Body of pancreas (tissue), 4 donors: Measurements from ENCODE around the gene SPTA1. TPM values are rescaled to one million over a fixed set of nuclear protein-coding genes. Genes with fewer than 3 reads are reported as not detected.

Experiments used
- ATAC-seq: fragments of 150-250 bp; one replicate; pipeline ENCODE4 v1.9.1; 2016
- DNase-seq, 4 donors: peaks; one replicate each; pipeline ENCODE4 v3.0.0-alpha.2; 2019
- H3K27ac ChIP-seq, 4 donors: fragments of 200-600 bp; sonication (generic); 1 replicate in 3 of 4; 2 replicates in 1 of 4; pipeline versions ENCODE4 v1.5.1 to v1.6.1; 2016 to 2019; ENCODE audit warnings: mild to moderate bottlenecking in 1 of 4, mixed read lengths in 1 of 4, moderate library complexity in 1 of 4
- H3K27me3 ChIP-seq, 2 donors: fragments of 200-600 bp; sonication (generic); one replicate each; pipeline ENCODE4 v1.6.0; 2016; ENCODE audit warnings: mild to moderate bottlenecking in 1 of 2
- H3K36me3 ChIP-seq, 2 donors: fragments of 200-600 bp; sonication (generic); replicated peaks in 1 of 2; 2 replicates each; pipeline ENCODE4 v1.5.1; 2016; ENCODE audit warnings: low read depth in 2 of 2; ENCODE audit not compliant: insufficient read depth in 1 of 2
- H3K4me1 ChIP-seq: fragments of 200-600 bp; sonication (generic); one replicate; pipeline ENCODE4 v1.6.0; 2016
- H3K4me3 ChIP-seq, 2 donors: fragments of 200-600 bp; sonication (generic); 1 replicate in 1 of 2; 2 replicates in 1 of 2; pipeline ENCODE4 v1.5.1; 2016 to 2019
- H3K9me3 ChIP-seq, 3 donors: fragments of 200-600 bp; sonication (generic); 1 replicate in 2 of 3; 2 replicates in 1 of 3; pipeline ENCODE4 v1.5.1; 2016
- POLR2A ChIP-seq, 3 donors: fragments of 450-650 bp; IDR thresholded peaks; one replicate each; pipeline ENCODE4 v1.6.1; 2016; ENCODE audit warnings: antibody characterized with exemption in 3 of 3, mild to moderate bottlenecking in 2 of 3
- WGBS, 2 donors: methylation state at CpG; one replicate each; pipeline ENCODE4 v1.1.5; 2017; 5-methylcytosine and 5-hydroxymethylcytosine counted together
- intact Hi-C: fragments of 100-400 bp; cut with DNase I; formaldehyde crosslinking; loops from one replicate; pipeline ENCODE4 v1.15.1; 2023
- total RNA-seq, 2 donors: library from RNA; depleted of rRNA; stranded (reverse); fragments of >200 nt; gene quantifications; one replicate each; pipeline ENCODE4 v1.1.0, GENCODE V29; 2016
- TF ChIP-seq, protein P1 (sequence below), 7 experiments: fragments of 450-650 bp in 4 of 7; fragments of 200-600 bp in 3 of 7; sonication (generic) in 3 of 7; IDR thresholded peaks; one replicate each; pipeline ENCODE4 v1.5.1; 2016 to 2019; ENCODE audit warnings: antibody characterized with exemption in 7 of 7

Gene SPTA1
- total RNA-seq, 2 donors from 2014 or later, result not detected

DNA sequence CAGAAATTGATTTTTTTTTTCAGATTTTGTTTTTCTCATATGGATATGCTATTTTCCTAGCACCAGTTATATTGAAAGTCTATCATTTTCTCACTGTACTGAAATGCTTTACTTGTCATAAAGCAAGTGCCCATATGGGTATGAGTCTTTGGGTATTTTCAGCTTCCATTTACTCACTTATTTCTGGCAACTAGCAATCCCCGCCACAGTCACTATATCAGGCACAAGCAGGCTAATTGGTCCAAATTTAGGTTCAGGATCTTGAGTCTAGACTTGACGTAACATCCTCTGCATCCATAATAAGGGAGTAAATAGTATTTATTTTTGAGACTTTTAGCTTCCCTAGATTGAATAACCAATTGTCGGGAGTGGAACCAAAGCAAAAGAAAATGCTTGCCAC is 109.0 kb downstream of the SPTA1 start:
- Histone ChIP-seq H3K9me3 (no peaks in the 10 kb centered on the region), H3K27me3 (no peaks in the 10 kb centered on the region), H3K36me3 (no peaks in the 10 kb centered on the region), H3K27ac (no peak overlapping the region), H3K4me3 (no peak overlapping the region), H3K4me1 (no peaks in the 10 kb centered on the region)
- no peak for ATAC-seq
- 77 to 78% methylated on average over 3 of the region's 3 CpGs for WGBS, 2 donors
- TF ChIP-seq POLR2A (IDR thresholded peaks at IDR 0.05), result no peak
- TF ChIP-seq, protein P1, sequence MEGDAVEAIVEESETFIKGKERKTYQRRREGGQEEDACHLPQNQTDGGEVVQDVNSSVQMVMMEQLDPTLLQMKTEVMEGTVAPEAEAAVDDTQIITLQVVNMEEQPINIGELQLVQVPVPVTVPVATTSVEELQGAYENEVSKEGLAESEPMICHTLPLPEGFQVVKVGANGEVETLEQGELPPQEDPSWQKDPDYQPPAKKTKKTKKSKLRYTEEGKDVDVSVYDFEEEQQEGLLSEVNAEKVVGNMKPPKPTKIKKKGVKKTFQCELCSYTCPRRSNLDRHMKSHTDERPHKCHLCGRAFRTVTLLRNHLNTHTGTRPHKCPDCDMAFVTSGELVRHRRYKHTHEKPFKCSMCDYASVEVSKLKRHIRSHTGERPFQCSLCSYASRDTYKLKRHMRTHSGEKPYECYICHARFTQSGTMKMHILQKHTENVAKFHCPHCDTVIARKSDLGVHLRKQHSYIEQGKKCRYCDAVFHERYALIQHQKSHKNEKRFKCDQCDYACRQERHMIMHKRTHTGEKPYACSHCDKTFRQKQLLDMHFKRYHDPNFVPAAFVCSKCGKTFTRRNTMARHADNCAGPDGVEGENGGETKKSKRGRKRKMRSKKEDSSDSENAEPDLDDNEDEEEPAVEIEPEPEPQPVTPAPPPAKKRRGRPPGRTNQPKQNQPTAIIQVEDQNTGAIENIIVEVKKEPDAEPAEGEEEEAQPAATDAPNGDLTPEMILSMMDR (IDR thresholded peaks at IDR 0.05), result no peak
- DNase-seq, result no peak
- intact Hi-C loops, result no loop called here

DNA sequence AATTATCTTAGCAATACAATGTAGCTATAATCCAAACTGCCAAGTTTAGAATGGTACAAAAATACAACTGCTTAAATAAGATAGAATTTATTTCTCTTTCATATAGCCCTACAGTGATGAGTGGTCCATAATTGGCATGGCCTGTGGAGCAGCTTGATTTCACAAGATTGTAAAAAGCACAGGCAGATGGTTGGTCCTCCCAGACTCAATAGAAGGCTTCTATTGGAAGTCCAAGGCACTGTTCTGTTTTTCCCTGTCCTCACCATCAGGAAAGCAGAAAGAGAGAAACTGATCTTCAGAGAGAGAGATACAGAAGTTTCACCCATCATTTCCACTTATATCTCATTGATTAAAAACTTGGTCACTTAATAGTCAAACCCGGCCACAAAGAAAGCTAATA is 114.3 kb downstream of the SPTA1 start:
- H3K27me3 ChIP-seq, result no peaks in the 10 kb centered on the region
- ATAC-seq (no peak), DNase-seq (no peak)
- no peaks in the 10 kb centered on the region for H3K9me3 ChIP-seq
- H3K36me3 ChIP-seq, result no peaks in the 10 kb centered on the region
- no peaks in the 10 kb centered on the region for H3K4me1 ChIP-seq
- TF ChIP-seq, protein P1 (IDR thresholded peaks at IDR 0.05), result no peak
- TF ChIP-seq POLR2A (IDR thresholded peaks at IDR 0.05), result no peak
- H3K27ac ChIP-seq, result no peak overlapping the region
- intact Hi-C loops, result no loop called here
- no peak overlapping the region for H3K4me3 ChIP-seq
- WGBS, 2 donors, result 43 to 53% methylated on average over 1 of the region's 1 CpG

DNA sequence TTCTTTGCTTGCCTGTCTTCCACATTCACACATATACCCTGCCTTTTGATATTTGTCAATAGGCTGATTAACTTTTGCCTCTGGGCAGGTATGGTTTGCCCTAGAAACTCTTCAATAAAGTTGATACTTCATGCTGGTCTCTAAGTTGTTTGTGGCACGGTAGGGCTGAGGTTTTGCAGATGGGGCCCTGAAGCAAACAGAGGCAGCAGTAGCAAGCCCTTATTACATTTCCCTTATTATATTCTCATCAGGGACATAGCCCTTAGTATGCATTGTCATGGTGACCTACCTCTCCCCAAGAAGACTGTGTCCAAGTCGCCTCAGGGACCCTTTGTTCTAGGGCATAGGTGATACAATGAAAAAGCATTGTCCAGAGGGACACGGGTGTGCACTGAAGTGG is 116.0 kb downstream of the SPTA1 start, which contains the start of gene OR6P1:
TSS of gene OR6P1 (minus strand) at position 101 of the 400 bp plus-strand sequence. CDS start 6,976 bp downstream, outside the sequence.
- DNase-seq (no peak), ATAC-seq (no peak)
- TF ChIP-seq, protein P1 (IDR thresholded peaks at IDR 0.05), result no peak
- no peak for TF ChIP-seq POLR2A (IDR thresholded peaks at IDR 0.05)
- intact Hi-C loops, result no loop called here
- WGBS, 2 donors, result 41 to 43% methylated on average over 3 of the region's 3 CpGs
- Histone ChIP-seq H3K27me3 (no peaks in the 10 kb centered on the region), H3K4me3 (no peak within 1 kb of the TSS), H3K4me1 (no peaks in the 10 kb centered on the region), H3K27ac (no peak within 1 kb of the TSS), H3K9me3 (no peaks in the 10 kb centered on the region), H3K36me3 (no peaks in the 10 kb centered on the region)

DNA sequence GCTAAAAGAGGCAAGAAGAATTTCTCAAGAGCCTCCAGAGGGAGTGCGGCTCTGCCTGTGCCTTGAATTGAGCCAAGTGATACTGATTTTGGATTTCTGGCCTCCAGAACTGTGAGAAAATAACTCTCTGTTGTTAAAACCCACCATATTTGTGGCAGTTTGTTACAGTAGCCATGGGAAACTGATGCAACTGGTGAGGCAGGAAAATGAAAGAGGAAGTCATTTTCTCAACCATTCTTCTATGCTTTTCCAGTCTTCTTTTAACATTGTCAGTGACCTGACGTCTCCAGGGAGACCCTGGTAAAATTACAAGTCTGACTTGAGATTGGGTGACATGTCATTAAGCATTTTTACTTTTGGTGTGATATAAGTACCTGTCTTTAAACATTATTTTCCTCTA is 121.9 kb downstream of the SPTA1 start:
- no peak for DNase-seq
- Histone ChIP-seq H3K9me3 (no peaks in the 10 kb centered on the region), H3K27me3 (no peaks in the 10 kb centered on the region), H3K36me3 (no peaks in the 10 kb centered on the region), H3K4me1 (no peaks in the 10 kb centered on the region), H3K27ac (no peak overlapping the region), H3K4me3 (no peak overlapping the region)
- 39 to 55% methylated on average over 2 of the region's 2 CpGs for WGBS, 2 donors
- no peak for TF ChIP-seq POLR2A (IDR thresholded peaks at IDR 0.05)
- TF ChIP-seq, protein P1 (IDR thresholded peaks at IDR 0.05), result no peak
- intact Hi-C loops, result no loop called here
- ATAC-seq, result no peak

DNA sequence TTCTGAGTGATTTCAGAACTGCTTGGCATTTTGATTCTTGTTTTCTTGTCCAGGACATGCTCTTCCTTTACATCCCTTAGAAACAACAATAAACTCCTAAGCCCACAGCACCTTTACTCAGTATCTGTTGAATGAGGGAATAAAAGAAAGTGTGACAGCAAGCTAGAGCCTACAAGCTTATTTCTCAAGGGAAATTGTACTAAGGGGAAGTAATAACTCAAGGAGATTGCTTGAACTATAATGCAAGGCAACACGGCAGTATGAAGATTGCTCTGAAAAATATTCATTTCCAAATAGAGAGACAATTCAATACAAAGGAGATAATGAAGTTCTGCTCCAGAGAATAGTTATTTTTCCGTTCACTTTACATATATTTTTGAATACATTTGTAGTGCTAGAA is 122.7 kb downstream of the SPTA1 start:
- intact Hi-C loops, result no loop called here
- no peak for DNase-seq
- no peaks in the 10 kb centered on the region for H3K4me1 ChIP-seq
- no peaks in the 10 kb centered on the region for H3K9me3 ChIP-seq
- TF ChIP-seq, protein P1 (IDR thresholded peaks at IDR 0.05), result no peak
- no peak for TF ChIP-seq POLR2A (IDR thresholded peaks at IDR 0.05)
- no peak for ATAC-seq
- WGBS, 2 donors, result 43 to 58% methylated on average over 2 of the region's 2 CpGs
- no peak overlapping the region for H3K4me3 ChIP-seq
- no peaks in the 10 kb centered on the region for H3K27me3 ChIP-seq
- H3K36me3 ChIP-seq, result no peaks in the 10 kb centered on the region
- H3K27ac ChIP-seq, result no peak overlapping the region
